ENCODE results near the gene OTUD3. TPM values are rescaled to one million over a fixed set of nuclear protein-coding genes. Genes with fewer than 3 reads are reported as not detected.
"Not testable (repeated sequence)": the region's sequence is repeated elsewhere in the genome, so short reads cannot be mapped to it uniquely, and the experiment has no call there.

Gene OTUD3
- total and polyA plus RNA-seq, 2 of the 4 experiments (the other 2 are of a cell fraction) = 2.9 to 3.1 TPM

DNA sequence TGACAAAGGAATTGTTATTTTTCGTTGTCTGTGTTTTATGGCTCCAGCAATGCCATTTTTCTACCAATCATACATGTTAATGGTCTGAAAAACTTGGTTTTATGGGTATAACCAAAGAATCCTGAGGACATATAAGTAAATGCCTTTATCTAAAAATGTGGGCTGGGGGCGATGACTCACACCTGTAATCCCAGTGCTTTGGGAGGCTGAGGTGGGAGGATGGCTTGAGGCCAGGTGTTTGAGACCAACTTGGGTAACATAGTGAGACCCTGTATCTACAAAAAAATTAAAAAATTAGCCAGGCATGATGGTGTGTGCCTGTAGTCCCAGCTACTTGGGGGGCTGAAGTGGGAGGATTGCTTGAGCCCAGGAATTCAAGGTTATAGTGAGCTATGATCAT lies 12.7 kb upstream of the OTUD3 start:
- H2BK15ac ChIP-seq (ENCODE audit: low read depth, low read length); H3K27ac ChIP-seq (ENCODE audit: insufficient read depth, low read length); H3K56ac ChIP-seq (ENCODE audit: extremely low read depth, insufficient read depth, low read length); H3K4me1 ChIP-seq (ENCODE audit: control insufficient read depth, insufficient read depth, low read length); H2AK5ac ChIP-seq (ENCODE audit: low read depth, low read length); DNase-seq; H2BK5ac ChIP-seq (ENCODE audit: low read depth, low read length, poor library complexity, severe bottlenecking); H3K4me3 ChIP-seq (ENCODE audit: insufficient read depth, low read depth, low read length); H3K4ac ChIP-seq (ENCODE audit: low read depth, low read length); H3K79me1 ChIP-seq (ENCODE audit: low read depth in 1 of 2, low read length in 2 of 2); dilution Hi-C loops (cut with HindIII; ENCODE audit: low sequenced_read_pairs, unreplicated experiment); H2AK9ac ChIP-seq (replicated peaks; ENCODE audit: low read depth, low read length, poor library complexity); CTCF ChIA-PET; H3K9ac ChIP-seq (ENCODE audit: low read depth, low read length); H2AFZ ChIP-seq (replicated peaks; ENCODE audit: low read length, poor library complexity); H2BK120ac ChIP-seq (ENCODE audit: low read depth, low read length); H3K9me3 ChIP-seq (ENCODE audit: control insufficient read depth, insufficient read depth, low read length); H3K36me3 ChIP-seq (ENCODE audit: control insufficient read depth, insufficient read depth, low read length); ATAC-seq (ENCODE audit: low read depth); H4K91ac ChIP-seq (ENCODE audit: insufficient read depth, low read depth, low read length); in situ Hi-C loops (cut with MboI; ENCODE audit: low sequenced_read_pairs); POLR2A ChIA-PET (ENCODE audit: unreplicated experiment); H3K4me2 ChIP-seq (ENCODE audit: low read depth, low read length); H3K18ac ChIP-seq (ENCODE audit: low read depth, low read length); intact Hi-C loops (cut with micrococcal nuclease); H3K9me1 ChIP-seq (ENCODE audit: insufficient read depth, low read length); H4K20me1 ChIP-seq (ENCODE audit: insufficient read depth, low read length); H3K23ac ChIP-seq (ENCODE audit: low read depth, low read length); H3K27me3 ChIP-seq (ENCODE audit: control insufficient read depth, insufficient read depth, low read length); BruUV-seq (replicated peaks); H4K5ac ChIP-seq (ENCODE audit: low read depth, low read length); H3K14ac ChIP-seq (replicated peaks; ENCODE audit: low read depth, low read length): not testable (repeated sequence)
- peak overlapping the region in 1 of 2 experiments; percentile 55; a peak in 2 of 4 replicates for H4K8ac ChIP-seq (ENCODE audit: low read depth in 2 of 2, low read length in 2 of 2)
- no CpG with 5 or more reads among the region's 2 CpGs for WGBS, 2 experiments (ENCODE audit: extremely low coverage in 2 of 2, insufficient read length in 1 of 2)
- peak overlapping the region; percentile 21; the same call in 1 of the 2 replicates for H2BK20ac ChIP-seq (ENCODE audit: low read depth, low read length)

Measured in IMR-90 (cell line).